DMS114 treated with DMSO at 0.1 percent for 48 hours (cell line): Measurements from ENCODE around the gene RAG1.
A peak's percentile ranks its signal among the peaks of the same experiment; 100 is the strongest.

ENCODE experiments used
- DNase-seq: peaks from one replicate; lab custom pipeline; 2025; ENCODE audit not compliant: unreplicated experiment; lab: John Stamatoyannopoulos, UW

The RAG1 gene

GRCh38 chr11:36567694-36568093 lies at the start of gene RAG1:
Gene RAG1, plus strand, starts transcription at chr11:36568007. Its CDS starts 5,298 bp downstream, at chr11:36573305.
- no peak for DNase-seq

GRCh38 chr11:36530840-36531239 lies 37.0 kb upstream of the RAG1 start:
- no peak for DNase-seq

GRCh38 chr11:36532941-36533601 lies 34.7 kb upstream of the RAG1 start:
- DNase-seq: no peak

GRCh38 chr11:36534276-36534840 lies 33.4 kb upstream of the RAG1 start:
- no peak for DNase-seq

GRCh38 chr11:36540998-36541397 lies 26.8 kb upstream of the RAG1 start:
- DNase-seq: no peak

- DNase-seq: no peak
These were observed 17.3 kb upstream of the RAG1 start for GRCh38 chr11:36550385-36551115.

- DNase-seq: peak; percentile 43
These were observed 10.4 kb upstream of the RAG1 start for GRCh38 chr11:36557390-36557789.

GRCh38 chr11:36557991-36558390 lies 9.8 kb upstream of the RAG1 start:
- no peak for DNase-seq

GRCh38 chr11:36558571-36559413 lies 9.0 kb upstream of the RAG1 start:
- no peak for DNase-seq

GRCh38 chr11:36564376-36565030 lies 3.3 kb upstream of the RAG1 start:
- DNase-seq: peak; percentile 91

- no peak for DNase-seq
These were observed 2.7 kb upstream of the RAG1 start for GRCh38 chr11:36565031-36565610.

- no peak for DNase-seq
These were observed 1.3 kb upstream of the RAG1 start for GRCh38 chr11:36566407-36567053.

- no peak for DNase-seq
These were observed 1.3 kb downstream of the RAG1 start for GRCh38 chr11:36569095-36569494.

- no peak for DNase-seq
These were observed 6.7 kb downstream of the RAG1 start for GRCh38 chr11:36574486-36574885.

- DNase-seq: no peak
These were observed 9.6 kb downstream of the RAG1 start for GRCh38 chr11:36577373-36577772.

- DNase-seq: no peak
These were observed 10.1 kb downstream of the RAG1 start for GRCh38 chr11:36577859-36578258.

GRCh38 chr11:36578458-36578857 lies 10.7 kb downstream of the RAG1 start:
- no peak for DNase-seq

GRCh38 chr11:36581536-36581935 lies 13.7 kb downstream of the RAG1 start:
- DNase-seq: no peak

- DNase-seq: no peak
These were observed 15.9 kb downstream of the RAG1 start for GRCh38 chr11:36583667-36584066.

GRCh38 chr11:36586543-36586942 lies 18.7 kb downstream of the RAG1 start:
- DNase-seq: no peak
